ENCODE measurements around the gene ATP6V0E1.
"Not testable (repeated sequence)": the region's sequence is repeated elsewhere in the genome, so short reads cannot be mapped to it uniquely, and the experiment has no call there.

ATP6V0E1 gene

DNA sequence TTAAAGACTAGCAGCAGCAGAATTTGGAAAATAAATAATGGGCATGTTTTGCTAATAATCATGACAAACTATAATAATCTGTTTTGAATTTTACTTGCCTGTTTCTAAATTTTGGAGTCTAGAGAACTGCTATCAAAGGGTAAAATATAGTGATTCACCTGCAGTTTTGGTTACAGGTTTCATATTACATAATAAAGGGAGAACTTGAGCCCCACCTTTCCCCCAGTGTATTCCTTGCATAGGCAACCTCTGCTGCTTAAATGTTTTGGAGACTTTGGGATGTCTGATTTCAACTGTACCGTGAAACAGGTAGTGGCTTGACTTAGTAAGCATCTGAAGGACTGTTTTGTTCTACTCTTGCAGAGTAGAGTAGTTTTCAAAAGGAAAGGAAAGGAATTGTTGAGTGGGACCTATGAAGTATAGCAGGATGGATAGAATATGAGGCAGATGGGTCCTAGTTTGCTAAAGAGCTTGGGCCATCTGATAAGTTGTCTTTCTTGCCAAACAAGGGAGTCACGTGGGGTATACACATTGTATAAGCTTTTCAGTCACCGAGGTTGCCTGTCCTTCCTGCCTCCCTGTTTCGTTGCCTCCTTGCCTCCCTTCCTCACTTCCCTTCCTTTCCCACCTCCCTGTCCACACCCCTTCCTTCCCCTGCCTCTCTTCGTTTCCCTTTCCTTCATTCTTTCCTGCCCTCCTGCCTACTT, 91.7 kb downstream of the ATP6V0E1 start:
- Mint-ChIP-seq H3K9me3 (no peaks in the 10 kb centered on the region), H3K36me3 (ENCODE audit: low read depth) (no peaks in the 10 kb centered on the region), H3K4me3 (no peak overlapping the region), H3K4me1 (ENCODE audit: low read depth) (no peaks in the 10 kb centered on the region), H3K27ac (no peak overlapping the region), H3K27me3 (ENCODE audit: low read depth) (no peaks in the 10 kb centered on the region)
- no peak for DNase-seq (ENCODE audit: low spot score)

GRCh38 chr5:173075970-173076369, 92.4 kb downstream of the ATP6V0E1 start:
- Mint-ChIP-seq H3K27ac (no peak overlapping the region), H3K27me3 (ENCODE audit: low read depth) (no peaks in the 10 kb centered on the region), H3K9me3 (no peaks in the 10 kb centered on the region), H3K4me3 (no peak overlapping the region), H3K4me1 (ENCODE audit: low read depth) (peaks cover 4% of the 10 kb centered on the region), H3K36me3 (ENCODE audit: low read depth) (peaks cover under 1% of the 10 kb centered on the region)
- no peak for DNase-seq (ENCODE audit: low spot score)

- not testable (repeated sequence) for H3K27ac Mint-ChIP-seq
Observed at GRCh38 chr5:173076471-173076870, 92.9 kb downstream of the ATP6V0E1 start.

GRCh38 chr5:173078878-173079277, 95.3 kb downstream of the ATP6V0E1 start:
- H3K4me3 Mint-ChIP-seq = no peak overlapping the region
- H3K27me3 Mint-ChIP-seq (ENCODE audit: low read depth) = no peaks in the 10 kb centered on the region
- H3K9me3 Mint-ChIP-seq = no peaks in the 10 kb centered on the region
- no peak for DNase-seq (ENCODE audit: low spot score)
- H3K36me3 Mint-ChIP-seq (ENCODE audit: low read depth) = peaks cover 5% of the 10 kb centered on the region
- peaks cover 4% of the 10 kb centered on the region for H3K4me1 Mint-ChIP-seq (ENCODE audit: low read depth)
- no peak overlapping the region for H3K27ac Mint-ChIP-seq

More at GRCh38 chr5:173076471-173076870, 92.9 kb downstream of the ATP6V0E1 start:
- not testable (repeated sequence) for H3K27me3 Mint-ChIP-seq (ENCODE audit: low read depth); H3K36me3 Mint-ChIP-seq (ENCODE audit: low read depth); H3K9me3 Mint-ChIP-seq; H3K4me3 Mint-ChIP-seq; DNase-seq (ENCODE audit: low spot score); H3K4me1 Mint-ChIP-seq (ENCODE audit: low read depth)

Measured in T-helper 2 cell treated with Interferon-gamma antibody and Interleukin-4, amounts not matched to agents 5 μg/mL and 100 μg/mL, for 36 hours (primary cell).